Hepatocyte (in vitro differentiated cells): Measurements from ENCODE around the gene SQOR. TPM values are rescaled to one million over a fixed set of nuclear protein-coding genes. Genes with fewer than 3 reads are reported as not detected.
A peak's percentile ranks its signal among the peaks of the same experiment; 100 is the strongest.

Experiments
- DNase-seq: peaks from one replicate; pipeline ENCODE4 v3.0.0-alpha.2; 2016; ENCODE audit warnings: low spot score
- H2AFZ ChIP-seq: fragments of 200-600 bp; sonication (generic); 2 replicates; pipeline ENCODE4 v1.6.0; 2016; ENCODE audit warnings: antibody characterized with exemption, mild to moderate bottlenecking
- H3K27ac ChIP-seq: fragments of 200-600 bp; sonication (generic); 2 replicates; pipeline ENCODE4 v1.5.1; 2016; ENCODE audit warnings: mild to moderate bottlenecking
- H3K27me3 ChIP-seq: fragments of 200-600 bp; sonication (generic); 2 replicates; pipeline ENCODE4 v1.6.1; 2016
- H3K36me3 ChIP-seq: fragments of 200-600 bp; sonication (generic); replicated peaks from 2 replicates; pipeline ENCODE4 v1.5.1; 2016; ENCODE audit warnings: low read depth; ENCODE audit not compliant: insufficient read depth
- H3K4me1 ChIP-seq: fragments of 200-600 bp; sonication (generic); 2 replicates; pipeline ENCODE4 v1.5.1; 2016; ENCODE audit warnings: mild to moderate bottlenecking, moderate library complexity; ENCODE audit not compliant: insufficient read depth
- H3K4me2 ChIP-seq: fragments of 200-600 bp; sonication (generic); 2 replicates; pipeline ENCODE4 v1.6.0; 2016
- H3K4me3 ChIP-seq: fragments of 200-600 bp; sonication (generic); 2 replicates; pipeline ENCODE4 v1.5.1; 2016; ENCODE audit warnings: mild to moderate bottlenecking
- H3K79me2 ChIP-seq: fragments of 200-600 bp; sonication (generic); 2 replicates; pipeline ENCODE4 v1.6.0; 2017; ENCODE audit warnings: mild to moderate bottlenecking
- H3K9me2 ChIP-seq: fragments of 200-600 bp; sonication (generic); replicated peaks from 2 replicates; pipeline ENCODE4 v1.6.0; 2017; ENCODE audit warnings: mild to moderate bottlenecking; ENCODE audit not compliant: insufficient read depth
- H3K9me3 ChIP-seq: fragments of 200-600 bp; sonication (generic); 2 replicates; pipeline ENCODE4 v1.5.1; 2016; ENCODE audit warnings: low read depth, mild to moderate bottlenecking
- H4K20me1 ChIP-seq: fragments of 200-600 bp; sonication (generic); 2 replicates; pipeline ENCODE4 v1.6.0; 2016; ENCODE audit warnings: mild to moderate bottlenecking; ENCODE audit not compliant: insufficient read depth, poor library complexity, severe bottlenecking
- CTCF ChIP-seq: fragments of 200-600 bp; sonication (generic); IDR thresholded peaks from 2 replicates; pipeline ENCODE4 v1.5.1; 2016; ENCODE audit warnings: antibody characterized with exemption, mild to moderate bottlenecking; ENCODE audit not compliant: poor library complexity
- EZH2 ChIP-seq: fragments of 200-600 bp; sonication (generic); IDR thresholded peaks from 2 replicates; pipeline ENCODE4 v1.6.1; 2016; ENCODE audit warnings: antibody characterized with exemption, mild to moderate bottlenecking, borderline replicate concordance
- EZH2phosphoT487 ChIP-seq: fragments of 200-600 bp; sonication (generic); IDR thresholded peaks from one replicate; pipeline ENCODE4 v1.6.1; 2018; ENCODE audit warnings: antibody characterized with exemption, mild to moderate bottlenecking, low read depth, moderate library complexity; ENCODE audit not compliant: unreplicated experiment, severe bottlenecking
- WGBS: methylation state at CpG from one replicate; pipeline ENCODE4 v1.1.6; 2016; ENCODE audit warnings: low lambda C conversion rate; ENCODE audit errors: missing lambda C conversion rate; 5-methylcytosine and 5-hydroxymethylcytosine counted together
- polyA plus RNA-seq: library from polyadenylated mRNA; unstranded; fragments of >200 nt; fragmentation: Nextera tagmentation; extraction: Ambion mirVana; gene quantifications from 2 replicates; pipeline ENCODE4 v1.2.1, GENCODE V29; 2016
- total RNA-seq: library from RNA; depleted of rRNA; stranded (reverse); fragments of >200 nt; gene quantifications from 2 replicates; pipeline ENCODE4 v1.2.3, GENCODE V29; 2014

Gene SQOR
- total and polyA plus RNA-seq, 2 experiments from 2014 or later = 30.1 to 37.0 TPM

DNA sequence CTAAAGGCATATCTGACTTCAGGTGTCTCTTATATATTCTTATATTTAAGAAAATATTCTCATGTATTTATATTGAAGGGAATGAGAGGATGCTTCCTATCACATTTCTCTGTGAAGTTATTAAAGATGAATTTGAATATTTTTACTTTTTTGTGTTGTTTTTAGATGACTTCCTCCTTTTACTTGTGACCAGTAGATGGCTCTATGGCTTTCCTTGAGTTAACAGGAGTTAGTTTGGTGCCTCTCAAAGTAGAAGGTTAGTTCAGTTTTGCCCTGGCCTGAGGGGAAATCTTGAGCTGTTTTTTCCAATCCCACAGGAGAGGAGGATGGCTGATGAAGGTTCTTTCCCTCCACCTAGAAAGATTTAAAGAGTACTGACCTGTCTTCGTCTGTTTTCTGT, 80.7 kb downstream of the SQOR start:
- no peaks in the 10 kb centered on the region for H3K9me3 ChIP-seq
- DNase-seq = peak; percentile 26
- H3K4me2 ChIP-seq = no peak overlapping the region
- no peaks in the 10 kb centered on the region for H3K9me2 ChIP-seq
- no peaks in the 10 kb centered on the region for H4K20me1 ChIP-seq
- H3K4me3 ChIP-seq = no peak overlapping the region
- H2AFZ ChIP-seq = no peak overlapping the region
- H3K27me3 ChIP-seq = no peaks in the 10 kb centered on the region
- TF ChIP-seq CTCF = peak; percentile 59
- no peak for TF ChIP-seq EZH2phosphoT487
- no peak for TF ChIP-seq EZH2
- H3K27ac ChIP-seq = no peak overlapping the region
- no peaks in the 10 kb centered on the region for H3K79me2 ChIP-seq
- no peaks in the 10 kb centered on the region for H3K36me3 ChIP-seq
- WGBS = 84% methylated on average over 1 of the region's 1 CpG
- H3K4me1 ChIP-seq = no peaks in the 10 kb centered on the region

GRCh38 chr15:45719490-45719889, 84.7 kb downstream of the SQOR start:
- no peaks in the 10 kb centered on the region for H3K27me3 ChIP-seq
- H3K4me2 ChIP-seq = no peak overlapping the region
- peak; percentile 39 for DNase-seq
- no peaks in the 10 kb centered on the region for H3K36me3 ChIP-seq
- no peaks in the 10 kb centered on the region for H3K4me1 ChIP-seq
- no peak overlapping the region for H3K27ac ChIP-seq
- H3K9me3 ChIP-seq = no peaks in the 10 kb centered on the region
- H3K4me3 ChIP-seq = no peak overlapping the region
- no peaks in the 10 kb centered on the region for H4K20me1 ChIP-seq
- H3K9me2 ChIP-seq = no peaks in the 10 kb centered on the region
- no peaks in the 10 kb centered on the region for H3K79me2 ChIP-seq
- no peak for TF ChIP-seq CTCF
- TF ChIP-seq EZH2phosphoT487 = no peak
- TF ChIP-seq EZH2 = no peak
- no peak overlapping the region for H2AFZ ChIP-seq
- WGBS = 41% methylated on average over 4 of the region's 4 CpGs

GRCh38 chr15:45720183-45720582, 85.4 kb downstream of the SQOR start:
- no peak overlapping the region for H3K27ac ChIP-seq
- no peaks in the 10 kb centered on the region for H3K79me2 ChIP-seq

More at GRCh38 chr15:45720183-45720582, 85.4 kb downstream of the SQOR start:
- Histone ChIP-seq H3K9me2 (no peaks in the 10 kb centered on the region), H3K9me3 (no peaks in the 10 kb centered on the region), H3K36me3 (no peaks in the 10 kb centered on the region), H3K4me1 (no peaks in the 10 kb centered on the region), H3K27me3 (no peaks in the 10 kb centered on the region), H3K4me2 (no peak overlapping the region), H2AFZ (no peak overlapping the region), H4K20me1 (no peaks in the 10 kb centered on the region), H3K4me3 (no peak overlapping the region)
- TF ChIP-seq EZH2phosphoT487 = no peak
- TF ChIP-seq CTCF = no peak
- TF ChIP-seq EZH2 = no peak
- DNase-seq = no peak
